ENCODE data around the gene COMMD6. TPM values are rescaled to one million over a fixed set of nuclear protein-coding genes. Genes with fewer than 3 reads are reported as not detected.
A peak's percentile ranks its signal among the peaks of the same experiment; 100 is the strongest.

The COMMD6 gene
- total and polyA plus RNA-seq, 9 of the 15 experiments (the other 6 are each of a cell fraction or from before 2014, with no cell fraction given) = 32.6 to 116 (median 65.0) TPM

GRCh38 chr13:75480671-75481175 lies 56.9 kb downstream of the COMMD6 start:
- no peaks in the 10 kb centered on the region for H4K20me1 ChIP-seq (replicated peaks; ENCODE audit: control insufficient read depth, insufficient read depth, low read length)
- no peaks in the 10 kb centered on the region for H3K9me1 ChIP-seq (ENCODE audit: control insufficient read depth, insufficient read depth, low read length)
- peaks cover 0 to 20% of the 10 kb centered on the region in 2 experiments; a peak in 3 of 5 replicates for H3K4me1 ChIP-seq (replicated peaks in 1 of 2; ENCODE audit: control insufficient read depth in 2 of 2, insufficient read depth in 2 of 2, low read length in 2 of 2)
- ATAC-seq = peak; percentile 48
- no peaks in the 10 kb centered on the region for H3K36me3 ChIP-seq (ENCODE audit: control insufficient read depth, insufficient read depth, low read length)
- 5% methylated on average over 27 of the region's 48 CpGs for WGBS (ENCODE audit: insufficient coverage, low coverage, missing lambda C conversion rate)
- intact Hi-C loops (cut with micrococcal nuclease) (loop anchor here (5.0 to 10.0 kb wide), 2 partner anchors 48 to 184 kb away; no protein-coding TSS in a partner anchor), in situ Hi-C loops (cut with MboI) (no loop called here)
- ChIA-PET POLR2A (no interaction called here), CTCF (ENCODE audit: low intra/inter-chr PET ratio) (no interaction called here)
- H3K27ac ChIP-seq (ENCODE audit: extremely low read depth, low read depth, low read length) = no peak overlapping the region
- peak overlapping the region; percentile 68 for H3K4me2 ChIP-seq (ENCODE audit: insufficient read depth, low read length)
- peak overlapping the region in 1 of 2 experiments; percentile 87; a peak in 2 of 4 replicates for H3K9ac ChIP-seq (ENCODE audit: insufficient read depth in 1 of 2, low read depth in 2 of 2, low read length in 2 of 2)
- H3K4me3 ChIP-seq = peak overlapping the region; percentile 67
- H2AFZ ChIP-seq (ENCODE audit: low read depth, low read length) = 0 out of 2 replicates have a peak overlapping the region, but pooled peaks have one; percentile 55
- H3K27me3 ChIP-seq (ENCODE audit: control insufficient read depth in 2 of 2, insufficient read depth in 2 of 2, low read length in 2 of 2) = no peaks in the 10 kb centered on the region
- no peak for FAIRE-seq
- H3K79me2 ChIP-seq (ENCODE audit: control insufficient read depth, insufficient read depth, low read length) = peaks cover 48% of the 10 kb centered on the region
- peak; percentile 7 to 55 (median 12) for DNase-seq (ENCODE audit: extremely low read depth in 1 of 4, low spot score in 3 of 4)
- no peaks in the 10 kb centered on the region for H3K9me3 ChIP-seq (replicated peaks; ENCODE audit: control insufficient read depth, insufficient read depth, low read depth, low read length)
- BruUV-seq (replicated peaks) = no TSS peak
- TF ChIP-seq SUPT5H (IDR thresholded peaks at IDR 0.05) (peak; percentile 22; the same call in 1 of the 2 replicates), GABPB2 (CRISPR knock-in tag; conservative IDR thresholded peaks at IDR 0.05) (no peak), MYC (IDR thresholded peaks at IDR 0.05; ENCODE audit: low read depth, low read length) (peak; percentile 60), MYC (CRISPR knock-in tag; IDR thresholded peaks at IDR 0.05; ENCODE audit: borderline replicate concordance, low read depth) (no peak), HDAC1 (IDR thresholded peaks at IDR 0.05) (0 out of 4 replicates have a peak, but pooled peaks of 1 of the 2 experiments have one; percentile 33), HMG20A (CRISPR knock-in tag; conservative IDR thresholded peaks at IDR 0.05) (no peak), ZNF584 (CRISPR knock-in tag; IDR thresholded peaks at IDR 0.05; ENCODE audit: low read depth) (no peak), RBFOX2 (IDR thresholded peaks at IDR 0.05; ENCODE audit: low read depth, low read length) (peak; percentile 52), FOXA3 (CRISPR knock-in tag; conservative IDR thresholded peaks at IDR 0.05 in 1 of 2, IDR thresholded peaks at IDR 0.05 in 1 of 2) (no peak), RBM14 (IDR thresholded peaks at IDR 0.05; ENCODE audit: borderline replicate concordance, insufficient read depth, low read depth, low read length) (no peak), SMARCA4 (IDR thresholded peaks at IDR 0.05) (no peak), HDAC8 (tag; IDR thresholded peaks at IDR 0.05) (no peak), MCM5 (IDR thresholded peaks at IDR 0.05; ENCODE audit: low read depth) (no peak), NRF1 (conservative IDR thresholded peaks at IDR 0.05 in 1 of 2, IDR thresholded peaks at IDR 0.05 in 1 of 2) (0 out of 4 replicates have a peak, but pooled peaks of 1 of the 2 experiments have one; percentile 19), ZBTB9 (CRISPR knock-in tag; IDR thresholded peaks at IDR 0.05) (no peak), SAP30 (IDR thresholded peaks at IDR 0.05; ENCODE audit: borderline replicate concordance, insufficient read depth, low read depth, low read length, poor library complexity, severe bottlenecking) (no peak), ELF1 (tag; IDR thresholded peaks at IDR 0.05) (no peak)

All from K562 (cell line).